ENCODE data around the gene NKX2-2.

NKX2-2 gene

DNA sequence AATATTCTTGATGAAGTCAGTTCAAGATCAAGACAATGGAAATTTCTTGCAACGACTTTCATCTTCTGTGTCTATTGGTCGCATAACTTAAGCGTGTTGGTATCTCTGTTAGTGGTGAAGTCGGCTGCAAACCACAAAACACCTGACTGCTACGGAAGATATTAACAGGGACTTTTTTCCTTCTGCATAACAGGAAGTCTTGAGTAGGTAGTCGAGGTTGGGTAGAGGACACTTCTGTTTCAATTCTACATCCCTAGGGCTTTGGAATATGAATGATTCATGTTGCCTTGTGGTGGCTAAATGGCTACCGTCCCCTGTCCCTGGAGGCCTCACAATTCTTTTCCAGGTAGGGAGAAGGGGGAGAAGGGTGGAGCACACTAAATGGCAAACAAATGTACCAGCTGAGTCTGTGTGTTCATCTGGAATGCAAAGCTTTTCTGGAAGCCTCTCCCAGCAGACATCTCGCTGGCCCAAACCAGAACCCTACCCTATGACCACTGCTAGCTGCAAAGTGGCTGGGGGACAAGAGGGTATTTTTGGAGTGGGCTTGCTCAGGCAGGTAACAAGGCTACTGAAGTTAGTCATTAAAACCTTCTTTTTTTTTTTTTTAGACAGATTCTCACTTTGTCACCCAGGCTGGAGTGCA lies 34.6 kb upstream of the NKX2-2 start:
- ChIA-PET POLR2A (no interaction called here), CTCF (interaction anchor here (0.6 to 2.0 kb wide), 4 partner anchors 10 to 67 kb away, joined by 3 to 10 read pairs (median 4); no protein-coding TSS in a partner anchor)
- Histone ChIP-seq H3K4me1 (ENCODE audit: control insufficient read depth, insufficient read depth, low read length) (no peaks in the 10 kb centered on the region), H3K9me3 (ENCODE audit: control insufficient read depth, insufficient read depth, low read depth, low read length) (no peaks in the 10 kb centered on the region), H3K27ac (ENCODE audit: extremely low read depth, low read depth, low read length) (no peak overlapping the region), H3K4me3 (ENCODE audit: low read depth, low read length) (no peak overlapping the region), H3K36me3 (ENCODE audit: control insufficient read depth in 2 of 2, insufficient read depth in 1 of 2, low read length in 2 of 2) (no peaks in the 10 kb centered on the region)
- TF ChIP-seq SP2 (tag by site-specific recombination; IDR thresholded peaks at IDR 0.05) (no peak), ZNF341 (tag by site-specific recombination; IDR thresholded peaks at IDR 0.05; ENCODE audit: low read depth) (no peak), KLF16 (tag by site-specific recombination; IDR thresholded peaks at IDR 0.05) (no peak), ZNF121 (tag by site-specific recombination; IDR thresholded peaks at IDR 0.05) (no peak)
- TF ChIP-seq, protein P1, sequence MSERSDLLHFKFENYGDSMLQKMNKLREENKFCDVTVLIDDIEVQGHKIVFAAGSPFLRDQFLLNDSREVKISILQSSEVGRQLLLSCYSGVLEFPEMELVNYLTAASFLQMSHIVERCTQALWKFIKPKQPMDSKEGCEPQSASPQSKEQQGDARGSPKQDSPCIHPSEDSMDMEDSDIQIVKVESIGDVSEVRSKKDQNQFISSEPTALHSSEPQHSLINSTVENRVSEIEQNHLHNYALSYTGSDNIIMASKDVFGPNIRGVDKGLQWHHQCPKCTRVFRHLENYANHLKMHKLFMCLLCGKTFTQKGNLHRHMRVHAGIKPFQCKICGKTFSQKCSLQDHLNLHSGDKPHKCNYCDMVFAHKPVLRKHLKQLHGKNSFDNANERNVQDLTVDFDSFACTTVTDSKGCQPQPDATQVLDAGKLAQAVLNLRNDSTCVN (tag by site-specific recombination; optimal IDR thresholded peaks at IDR 0.05): no peak

DNA sequence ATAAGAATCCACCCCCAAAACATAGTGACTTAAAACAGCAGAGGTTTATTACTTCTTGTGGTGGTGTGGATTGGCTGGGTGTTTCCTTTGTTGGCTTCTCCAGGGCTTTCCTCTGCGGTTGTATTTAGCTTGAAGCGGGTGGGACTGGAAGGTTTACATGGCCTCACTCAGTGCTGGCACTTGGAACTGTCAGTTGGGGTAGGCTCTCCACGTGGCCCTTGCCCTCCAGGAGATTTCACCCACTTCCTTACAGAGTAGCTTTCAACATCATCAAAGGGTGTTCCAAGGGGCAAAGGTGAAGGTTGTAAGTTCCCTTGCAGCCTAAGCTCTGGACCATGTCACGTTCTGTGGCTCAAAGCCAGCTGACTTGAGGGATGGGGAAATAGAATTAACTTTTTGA lies 32.5 kb upstream of the NKX2-2 start:
- ChIA-PET CTCF (interaction anchor here (0.6 to 2.4 kb wide), 4 partner anchors 24 to 69 kb away, joined by 3 to 8 read pairs (median 4); no protein-coding TSS in a partner anchor), POLR2A (no interaction called here)
- no peaks in the 10 kb centered on the region for H3K36me3 ChIP-seq (ENCODE audit: control insufficient read depth in 2 of 2, insufficient read depth in 1 of 2, low read length in 2 of 2)
- H3K4me1 ChIP-seq (ENCODE audit: control insufficient read depth, insufficient read depth, low read length): no peaks in the 10 kb centered on the region
- TF ChIP-seq, protein P2, sequence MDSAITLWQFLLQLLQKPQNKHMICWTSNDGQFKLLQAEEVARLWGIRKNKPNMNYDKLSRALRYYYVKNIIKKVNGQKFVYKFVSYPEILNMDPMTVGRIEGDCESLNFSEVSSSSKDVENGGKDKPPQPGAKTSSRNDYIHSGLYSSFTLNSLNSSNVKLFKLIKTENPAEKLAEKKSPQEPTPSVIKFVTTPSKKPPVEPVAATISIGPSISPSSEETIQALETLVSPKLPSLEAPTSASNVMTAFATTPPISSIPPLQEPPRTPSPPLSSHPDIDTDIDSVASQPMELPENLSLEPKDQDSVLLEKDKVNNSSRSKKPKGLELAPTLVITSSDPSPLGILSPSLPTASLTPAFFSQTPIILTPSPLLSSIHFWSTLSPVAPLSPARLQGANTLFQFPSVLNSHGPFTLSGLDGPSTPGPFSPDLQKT (IDR thresholded peaks at IDR 0.05; ENCODE audit: borderline replicate concordance, low read depth, low read length): no peak
- TF ChIP-seq ZNF274 (IDR thresholded peaks at IDR 0.05; ENCODE audit: low read length) (no peak), ZNF274 (tag by site-specific recombination; IDR thresholded peaks at IDR 0.05; ENCODE audit: borderline replicate concordance) (no peak), ZNF677 (tag by site-specific recombination; IDR thresholded peaks at IDR 0.05) (no peak), ZNF670 (tag by site-specific recombination; IDR thresholded peaks at IDR 0.05; ENCODE audit: low read depth) (no peak)
- TF ChIP-seq, protein P3, sequence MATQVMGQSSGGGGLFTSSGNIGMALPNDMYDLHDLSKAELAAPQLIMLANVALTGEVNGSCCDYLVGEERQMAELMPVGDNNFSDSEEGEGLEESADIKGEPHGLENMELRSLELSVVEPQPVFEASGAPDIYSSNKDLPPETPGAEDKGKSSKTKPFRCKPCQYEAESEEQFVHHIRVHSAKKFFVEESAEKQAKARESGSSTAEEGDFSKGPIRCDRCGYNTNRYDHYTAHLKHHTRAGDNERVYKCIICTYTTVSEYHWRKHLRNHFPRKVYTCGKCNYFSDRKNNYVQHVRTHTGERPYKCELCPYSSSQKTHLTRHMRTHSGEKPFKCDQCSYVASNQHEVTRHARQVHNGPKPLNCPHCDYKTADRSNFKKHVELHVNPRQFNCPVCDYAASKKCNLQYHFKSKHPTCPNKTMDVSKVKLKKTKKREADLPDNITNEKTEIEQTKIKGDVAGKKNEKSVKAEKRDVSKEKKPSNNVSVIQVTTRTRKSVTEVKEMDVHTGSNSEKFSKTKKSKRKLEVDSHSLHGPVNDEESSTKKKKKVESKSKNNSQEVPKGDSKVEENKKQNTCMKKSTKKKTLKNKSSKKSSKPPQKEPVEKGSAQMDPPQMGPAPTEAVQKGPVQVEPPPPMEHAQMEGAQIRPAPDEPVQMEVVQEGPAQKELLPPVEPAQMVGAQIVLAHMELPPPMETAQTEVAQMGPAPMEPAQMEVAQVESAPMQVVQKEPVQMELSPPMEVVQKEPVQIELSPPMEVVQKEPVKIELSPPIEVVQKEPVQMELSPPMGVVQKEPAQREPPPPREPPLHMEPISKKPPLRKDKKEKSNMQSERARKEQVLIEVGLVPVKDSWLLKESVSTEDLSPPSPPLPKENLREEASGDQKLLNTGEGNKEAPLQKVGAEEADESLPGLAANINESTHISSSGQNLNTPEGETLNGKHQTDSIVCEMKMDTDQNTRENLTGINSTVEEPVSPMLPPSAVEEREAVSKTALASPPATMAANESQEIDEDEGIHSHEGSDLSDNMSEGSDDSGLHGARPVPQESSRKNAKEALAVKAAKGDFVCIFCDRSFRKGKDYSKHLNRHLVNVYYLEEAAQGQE (tag by site-specific recombination; IDR thresholded peaks at IDR 0.05): no peak
- H3K4me3 ChIP-seq (ENCODE audit: low read depth, low read length): no peak overlapping the region
- no peaks in the 10 kb centered on the region for H3K9me3 ChIP-seq (ENCODE audit: control insufficient read depth, insufficient read depth, low read depth, low read length)
- no peak overlapping the region for H3K27ac ChIP-seq (ENCODE audit: extremely low read depth, low read depth, low read length)

DNA sequence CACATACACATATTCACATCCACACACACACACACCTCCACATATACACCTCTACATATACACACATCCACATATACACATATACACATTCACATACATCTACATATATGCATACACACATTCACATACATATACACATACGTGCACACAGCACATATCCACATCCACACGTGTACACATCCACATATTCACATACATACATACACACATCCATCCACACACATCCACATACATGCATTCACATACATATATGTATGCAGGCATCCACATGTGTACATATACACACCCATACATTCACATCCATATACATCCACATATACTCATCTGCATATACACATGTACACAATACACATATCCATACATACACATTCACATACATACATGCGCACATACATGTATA lies 25.6 kb upstream of the NKX2-2 start:
- no peak overlapping the region for H3K4me3 ChIP-seq (ENCODE audit: low read depth, low read length)
- ChIA-PET CTCF (interaction anchor here (1.0 kb wide), 1 partner anchor 19 kb away, joined by 3 read pairs; no protein-coding TSS in a partner anchor), POLR2A (no interaction called here)
- H3K9me3 ChIP-seq (ENCODE audit: control insufficient read depth, insufficient read depth, low read depth, low read length): no peaks in the 10 kb centered on the region
- H3K36me3 ChIP-seq (ENCODE audit: control insufficient read depth in 2 of 2, insufficient read depth in 1 of 2, low read length in 2 of 2): no peaks in the 10 kb centered on the region
- H3K27ac ChIP-seq (ENCODE audit: extremely low read depth, low read depth, low read length): no peak overlapping the region
- H3K4me1 ChIP-seq (ENCODE audit: control insufficient read depth, insufficient read depth, low read length): no peaks in the 10 kb centered on the region
- TF ChIP-seq ZBTB8A (tag by site-specific recombination; IDR thresholded peaks at IDR 0.05): no peak
- TF ChIP-seq ZNF600 (tag by site-specific recombination; IDR thresholded peaks at IDR 0.05): no peak
- TF ChIP-seq ZNF514 (tag by site-specific recombination; IDR thresholded peaks at IDR 0.05): no peak
- no peak for TF ChIP-seq ZSCAN23 (tag by site-specific recombination; IDR thresholded peaks at IDR 0.05)
- TF ChIP-seq ZNF658 (tag by site-specific recombination; IDR thresholded peaks at IDR 0.05): no peak
- TF ChIP-seq, protein P4, sequence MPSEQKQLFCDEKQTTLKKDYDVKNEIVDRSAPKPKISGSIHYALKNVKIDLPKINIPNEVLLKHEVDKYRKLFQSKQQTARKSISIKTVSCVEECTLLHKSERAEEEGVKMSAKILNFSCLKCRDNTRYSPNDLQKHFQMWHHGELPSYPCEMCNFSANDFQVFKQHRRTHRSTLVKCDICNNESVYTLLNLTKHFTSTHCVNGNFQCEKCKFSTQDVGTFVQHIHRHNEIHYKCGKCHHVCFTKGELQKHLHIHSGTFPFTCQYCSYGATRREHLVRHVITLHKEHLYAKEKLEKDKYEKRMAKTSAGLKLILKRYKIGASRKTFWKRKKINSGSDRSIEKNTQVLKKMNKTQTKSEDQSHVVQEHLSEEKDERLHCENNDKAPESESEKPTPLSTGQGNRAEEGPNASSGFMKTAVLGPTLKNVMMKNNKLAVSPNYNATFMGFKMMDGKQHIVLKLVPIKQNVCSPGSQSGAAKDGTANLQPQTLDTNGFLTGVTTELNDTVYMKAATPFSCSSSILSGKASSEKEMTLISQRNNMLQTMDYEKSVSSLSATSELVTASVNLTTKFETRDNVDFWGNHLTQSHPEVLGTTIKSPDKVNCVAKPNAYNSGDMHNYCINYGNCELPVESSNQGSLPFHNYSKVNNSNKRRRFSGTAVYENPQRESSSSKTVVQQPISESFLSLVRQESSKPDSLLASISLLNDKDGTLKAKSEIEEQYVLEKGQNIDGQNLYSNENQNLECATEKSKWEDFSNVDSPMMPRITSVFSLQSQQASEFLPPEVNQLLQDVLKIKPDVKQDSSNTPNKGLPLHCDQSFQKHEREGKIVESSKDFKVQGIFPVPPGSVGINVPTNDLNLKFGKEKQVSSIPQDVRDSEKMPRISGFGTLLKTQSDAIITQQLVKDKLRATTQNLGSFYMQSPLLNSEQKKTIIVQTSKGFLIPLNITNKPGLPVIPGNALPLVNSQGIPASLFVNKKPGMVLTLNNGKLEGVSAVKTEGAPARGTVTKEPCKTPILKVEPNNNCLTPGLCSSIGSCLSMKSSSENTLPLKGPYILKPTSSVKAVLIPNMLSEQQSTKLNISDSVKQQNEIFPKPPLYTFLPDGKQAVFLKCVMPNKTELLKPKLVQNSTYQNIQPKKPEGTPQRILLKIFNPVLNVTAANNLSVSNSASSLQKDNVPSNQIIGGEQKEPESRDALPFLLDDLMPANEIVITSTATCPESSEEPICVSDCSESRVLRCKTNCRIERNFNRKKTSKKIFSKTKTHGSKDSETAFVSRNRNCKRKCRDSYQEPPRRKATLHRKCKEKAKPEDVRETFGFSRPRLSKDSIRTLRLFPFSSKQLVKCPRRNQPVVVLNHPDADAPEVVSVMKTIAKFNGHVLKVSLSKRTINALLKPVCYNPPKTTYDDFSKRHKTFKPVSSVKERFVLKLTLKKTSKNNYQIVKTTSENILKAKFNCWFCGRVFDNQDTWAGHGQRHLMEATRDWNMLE (tag by site-specific recombination; conservative IDR thresholded peaks at IDR 0.05; ENCODE audit: low read depth): no peak
- no peak for TF ChIP-seq ZNF623 (tag by site-specific recombination; IDR thresholded peaks at IDR 0.05)
- TF ChIP-seq ZNF664 (tag by site-specific recombination; IDR thresholded peaks at IDR 0.05): no peak
